Measurements from ENCODE around the gene TMEM135. TPM values are rescaled to one million over a fixed set of nuclear protein-coding genes. Genes with fewer than 3 reads are reported as not detected.

Gene TMEM135
- total RNA-seq, 4 donors from 2014 or later = 13.1 to 123 (median 19.1) TPM

GRCh38 chr11:87368151-87368550, 330.4 kb downstream of the TMEM135 start:
- no peaks in the 10 kb centered on the region for H3K36me3 ChIP-seq
- 50 to 57% methylated on average over 1 of the region's 1 CpG for WGBS, 2 donors (ENCODE audit: low coverage in 1 of 2)
- in situ Hi-C loops (cut with MboI; ENCODE audit: low pct_ligation_motif_present in 1 of 4, low pct_unique_long_range_greater_than_20kb in 1 of 4, low sequenced_read_pairs in 3 of 4) = loop anchor here in 1 of 4 donors (25.0 kb wide), 1 partner anchor 1194 kb away; no protein-coding TSS in a partner anchor
- H3K4me1 ChIP-seq = no peaks in the 10 kb centered on the region
- no peak for DNase-seq
- no peak overlapping the region for H3K4me3 ChIP-seq
- H3K27me3 ChIP-seq = no peaks in the 10 kb centered on the region
- H3K9me3 ChIP-seq = no peaks in the 10 kb centered on the region
- no peak overlapping the region for H3K27ac ChIP-seq
- intact Hi-C loops (cut with DNase I; ENCODE audit: low total_unique reads) = no loop called here
- TF ChIP-seq POLR2AphosphoS5 (IDR thresholded peaks at IDR 0.05) (no peak), EP300 (IDR thresholded peaks at IDR 0.05; ENCODE audit: low read depth) (no peak)

GRCh38 chr11:87368858-87369480, 331.2 kb downstream of the TMEM135 start:
- intact Hi-C loops (cut with DNase I; ENCODE audit: low total_unique reads) (no loop called here), in situ Hi-C loops (cut with MboI; ENCODE audit: low pct_ligation_motif_present in 1 of 4, low pct_unique_long_range_greater_than_20kb in 1 of 4, low sequenced_read_pairs in 3 of 4) (loop anchor here in 1 of 4 donors (25.0 kb wide), 1 partner anchor 1193 kb away; no protein-coding TSS in a partner anchor)
- no peaks in the 10 kb centered on the region for H3K36me3 ChIP-seq
- H3K4me1 ChIP-seq = no peaks in the 10 kb centered on the region
- no peaks in the 10 kb centered on the region for H3K9me3 ChIP-seq
- TF ChIP-seq CTCF (IDR thresholded peaks at IDR 0.05) (no peak), POLR2A (IDR thresholded peaks at IDR 0.05) (no peak), POLR2AphosphoS5 (IDR thresholded peaks at IDR 0.05) (no peak), EP300 (IDR thresholded peaks at IDR 0.05; ENCODE audit: low read depth) (no peak)
- no peak for DNase-seq
- H3K27me3 ChIP-seq = no peaks in the 10 kb centered on the region
- 65 to 78% methylated on average over 4 to 5 of the region's 5 CpGs for WGBS, 2 donors (ENCODE audit: low coverage in 1 of 2)
- no peak overlapping the region for H3K4me3 ChIP-seq
- no peak overlapping the region for H3K27ac ChIP-seq

- in situ Hi-C loops (cut with MboI; ENCODE audit: low pct_ligation_motif_present in 1 of 4, low pct_unique_long_range_greater_than_20kb in 1 of 4, low sequenced_read_pairs in 3 of 4) = loop anchor here in 1 of 4 donors (25.0 kb wide), 1 partner anchor 1192 kb away; no protein-coding TSS in a partner anchor
Observed at GRCh38 chr11:87369888-87370287, 332.2 kb downstream of the TMEM135 start.

GRCh38 chr11:87372065-87372464, 334.3 kb downstream of the TMEM135 start:
- H3K36me3 ChIP-seq = no peaks in the 10 kb centered on the region
- TF ChIP-seq POLR2AphosphoS5 (IDR thresholded peaks at IDR 0.05) (no peak), POLR2A (IDR thresholded peaks at IDR 0.05) (no peak), CTCF (IDR thresholded peaks at IDR 0.05) (no peak), EP300 (IDR thresholded peaks at IDR 0.05; ENCODE audit: low read depth) (no peak)
- H3K9me3 ChIP-seq = no peaks in the 10 kb centered on the region
- in situ Hi-C loops (cut with MboI; ENCODE audit: low pct_ligation_motif_present in 1 of 4, low pct_unique_long_range_greater_than_20kb in 1 of 4, low sequenced_read_pairs in 3 of 4) (loop anchor here in 1 of 4 donors (25.0 kb wide), 1 partner anchor 1190 kb away; no protein-coding TSS in a partner anchor), intact Hi-C loops (cut with DNase I; ENCODE audit: low total_unique reads) (no loop called here)
- no peaks in the 10 kb centered on the region for H3K4me1 ChIP-seq
- no peak overlapping the region for H3K27ac ChIP-seq
- no peaks in the 10 kb centered on the region for H3K27me3 ChIP-seq
- no peak overlapping the region for H3K4me3 ChIP-seq
- DNase-seq = no peak
- 71 to 80% methylated on average over 2 to 3 of the region's 3 CpGs for WGBS, 2 donors (ENCODE audit: low coverage in 1 of 2)

More at GRCh38 chr11:87369888-87370287, 332.2 kb downstream of the TMEM135 start:
- no peak overlapping the region for H3K4me3 ChIP-seq
- H3K27me3 ChIP-seq = no peaks in the 10 kb centered on the region
- TF ChIP-seq EP300 (IDR thresholded peaks at IDR 0.05; ENCODE audit: low read depth) = no peak
- no peak for TF ChIP-seq CTCF (IDR thresholded peaks at IDR 0.05)
- no peak for TF ChIP-seq POLR2A (IDR thresholded peaks at IDR 0.05)
- TF ChIP-seq POLR2AphosphoS5 (IDR thresholded peaks at IDR 0.05) = no peak
- intact Hi-C loops (cut with DNase I; ENCODE audit: low total_unique reads) = no loop called here
- H3K36me3 ChIP-seq = no peaks in the 10 kb centered on the region
- DNase-seq = no peak
- 67 to 95% methylated on average over 1 to 4 of the region's 4 CpGs for WGBS, 2 donors (ENCODE audit: low coverage in 1 of 2)
- no peaks in the 10 kb centered on the region for H3K4me1 ChIP-seq
- no peaks in the 10 kb centered on the region for H3K9me3 ChIP-seq
- no peak overlapping the region for H3K27ac ChIP-seq

Other genes starting within 250 kb of the TMEM135 start
- gene PRSS23, start 237.4 kb upstream of the TMEM135 start, total RNA-seq = 100 to 1,000 TPM in 1 of 4 donors, 10 to 100 TPM in 3; 48.8 to 220 (median 49.7) TPM
- gene FZD4, start 82.5 kb upstream of the TMEM135 start, total RNA-seq = 10 to 100 TPM in 3 of 4 donors, 1 to 10 TPM in 1; 9.1 to 27.1 (median 18.1) TPM

Measured in transverse colon (tissue), 4 donors.